ENCODE data around the gene RLN3.
"Not testable (repeated sequence)": the region's sequence is repeated elsewhere in the genome, so short reads cannot be mapped to it uniquely, and the experiment has no call there.

Gene RLN3

DNA sequence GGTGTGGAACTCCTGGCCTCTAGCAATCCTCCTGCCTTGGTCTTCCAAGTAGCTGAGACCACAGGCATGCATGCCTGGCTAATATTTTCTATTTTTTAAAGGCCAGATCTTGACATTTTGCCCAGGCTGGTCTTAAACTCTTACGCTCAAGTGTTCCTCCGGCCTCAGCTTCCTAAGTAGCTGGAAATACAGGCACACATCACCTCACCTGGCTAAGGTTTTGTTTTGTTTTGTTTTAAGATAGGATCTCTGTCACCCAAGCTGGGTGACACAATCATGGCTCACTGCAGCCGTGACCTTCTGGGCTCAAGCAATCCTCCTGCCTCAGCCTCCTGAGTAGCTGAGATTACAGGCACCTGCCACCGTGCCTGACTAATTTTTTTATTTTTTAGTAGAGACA is 5.5 kb upstream of the RLN3 start:
- no peak for DNase-seq

DNA sequence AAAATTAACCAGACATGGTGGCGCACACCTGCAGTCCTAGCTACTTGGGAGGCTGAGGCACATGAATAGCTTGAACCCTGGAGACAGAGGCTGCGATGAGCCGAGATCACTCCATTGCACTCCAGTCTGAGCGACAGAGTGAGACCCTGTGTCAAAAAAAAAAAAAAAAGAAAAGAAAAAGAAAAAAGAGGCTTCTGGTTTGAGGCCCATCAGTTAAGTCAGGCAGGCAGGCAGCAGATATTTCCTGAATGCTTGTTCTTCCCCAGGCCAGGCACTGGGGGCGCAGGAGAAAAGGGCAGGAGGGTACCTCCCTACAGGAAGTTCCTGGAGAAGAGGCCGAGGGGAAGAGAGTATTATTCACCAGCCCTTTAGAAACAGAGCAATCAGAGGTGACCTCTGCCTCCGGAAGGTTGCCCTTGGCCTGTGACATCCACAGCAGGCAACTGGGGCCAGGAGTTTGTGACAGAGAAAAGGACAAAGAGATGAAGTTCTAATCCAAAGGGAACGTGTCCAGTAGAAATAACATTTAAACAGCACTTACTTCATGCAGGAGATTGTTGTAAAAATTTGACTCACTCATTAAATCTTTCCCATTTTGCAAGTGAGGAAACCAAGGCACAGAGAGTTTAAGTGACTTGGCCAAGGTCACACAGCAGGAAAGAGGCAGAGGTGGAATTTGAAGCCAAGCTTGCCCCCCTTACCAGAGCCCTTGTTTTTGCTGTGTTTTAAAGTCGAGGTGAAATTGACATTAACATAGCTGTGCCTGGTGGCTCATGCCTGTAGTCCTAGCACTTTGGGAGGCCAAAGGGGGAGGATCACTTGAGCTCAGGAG is 4.3 kb upstream of the RLN3 start:
- peak; percentile 63 to 64 for DNase-seq

DNA sequence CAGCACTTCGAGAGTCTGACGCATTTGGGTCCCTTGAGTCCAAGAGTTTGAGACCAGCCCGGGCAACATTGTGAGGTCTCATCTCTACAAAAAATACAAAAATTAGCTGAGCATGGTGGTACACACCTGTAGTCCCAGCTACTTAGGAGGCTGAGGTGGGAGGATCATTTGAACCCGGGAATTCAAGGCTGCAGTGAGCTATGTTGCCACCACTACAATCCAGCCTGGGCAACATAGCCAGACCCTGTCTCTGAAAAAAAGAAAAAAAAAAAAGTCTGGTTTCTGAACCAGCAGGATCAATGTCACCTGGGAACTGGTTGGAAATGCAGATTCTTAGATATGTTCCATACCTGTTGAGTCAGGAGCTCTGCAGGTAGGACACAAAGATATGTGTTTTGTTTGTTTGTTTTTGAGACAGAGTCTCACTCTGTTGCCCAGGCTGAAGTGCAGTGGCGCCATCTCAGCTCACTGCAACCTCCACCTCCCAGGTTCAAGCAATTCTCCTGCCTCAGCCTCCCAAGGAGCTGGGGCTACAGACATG is 1.2 kb upstream of the RLN3 start:
- DNase-seq = not testable (repeated sequence)

DNA sequence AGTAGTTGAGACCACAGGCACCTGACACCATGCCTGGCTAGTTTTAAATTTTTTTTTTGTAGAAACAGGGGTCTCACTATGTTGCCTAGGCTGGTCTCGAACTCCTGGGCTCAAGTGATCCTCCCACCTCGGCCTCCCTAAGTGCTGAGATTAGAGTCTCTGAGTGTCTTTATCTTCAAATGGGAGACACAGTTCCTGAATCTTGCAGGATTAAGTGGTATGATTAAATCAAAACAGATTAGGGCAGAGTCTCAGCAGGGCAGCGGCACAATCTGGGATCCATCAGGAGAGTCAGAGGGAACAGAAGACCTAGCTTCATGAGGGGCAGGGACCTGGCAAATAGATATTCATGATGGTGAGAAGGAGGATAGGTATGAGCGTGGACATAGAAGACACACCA is 953 bp downstream of the RLN3 start:
- no peak for DNase-seq

DNA sequence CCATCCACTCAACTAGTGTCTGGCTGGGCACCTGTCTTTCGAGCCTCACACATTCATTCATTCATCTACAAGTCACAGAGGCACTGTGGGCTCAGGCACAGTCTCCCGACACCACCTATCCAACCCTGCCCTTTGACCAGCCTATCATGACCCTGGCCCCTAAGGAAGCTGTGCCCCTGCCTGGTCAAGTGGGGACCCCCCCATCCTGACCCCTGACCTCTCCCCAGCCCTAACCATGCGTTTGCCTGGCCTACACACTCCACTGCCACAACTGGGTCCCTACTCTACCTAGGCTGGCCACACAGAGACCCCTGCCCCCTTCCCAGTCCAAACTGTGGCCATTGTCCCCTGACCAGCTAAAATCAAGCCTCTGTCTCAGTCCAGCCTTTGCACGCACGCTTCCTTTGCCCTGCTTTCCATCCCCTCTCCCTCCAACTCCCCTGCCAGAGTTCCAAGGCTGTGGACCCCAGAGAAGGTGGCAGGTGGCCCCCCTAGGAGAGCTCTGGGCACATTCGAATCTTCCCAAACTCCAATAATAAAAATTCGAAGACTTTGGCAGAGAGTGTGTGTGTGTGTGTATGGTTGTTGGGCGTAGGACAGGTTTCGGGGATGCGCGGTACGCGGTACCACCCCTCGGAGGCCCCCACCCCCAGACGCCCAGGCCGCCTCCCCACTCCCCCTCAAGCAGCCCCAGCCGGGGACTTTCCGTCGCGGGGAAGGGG is 3.2 kb downstream of the RLN3 start:
- no peak for DNase-seq

DNA sequence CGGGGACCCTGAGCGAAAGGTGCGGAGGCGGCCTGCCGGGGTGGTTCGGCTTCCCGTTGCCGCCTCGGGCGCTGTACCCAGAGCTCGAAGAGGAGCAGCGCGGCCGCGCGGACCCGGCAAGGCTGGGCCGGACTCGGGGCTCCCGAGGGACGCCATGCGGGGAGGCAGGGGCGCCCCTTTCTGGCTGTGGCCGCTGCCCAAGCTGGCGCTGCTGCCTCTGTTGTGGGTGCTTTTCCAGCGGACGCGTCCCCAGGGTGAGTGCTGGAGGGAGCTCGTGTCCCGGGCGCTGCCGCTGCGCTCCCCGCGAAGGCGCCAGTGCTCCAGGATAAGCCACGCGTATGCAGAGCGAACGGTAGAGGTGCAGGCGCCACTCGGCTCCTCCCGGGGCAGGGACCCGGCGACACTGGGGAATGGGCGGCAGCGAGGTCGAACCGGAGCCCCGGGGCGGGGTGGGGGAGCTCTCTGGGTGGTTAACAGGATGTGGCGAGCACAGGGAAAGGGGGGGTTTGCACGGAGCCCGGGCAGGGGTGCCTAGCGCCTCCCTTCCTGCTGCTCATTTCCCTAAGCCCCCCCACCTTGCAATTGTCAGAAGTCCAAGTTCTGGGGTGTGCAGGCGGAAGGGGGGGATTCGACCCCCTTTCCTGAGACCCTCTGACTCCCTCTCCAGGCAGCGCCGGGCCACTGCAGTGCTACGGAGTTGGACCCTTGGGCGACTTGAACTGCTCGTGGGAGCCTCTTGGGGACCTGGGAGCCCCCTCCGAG is 4.0 kb downstream of the RLN3 start, which contains the start of gene IL27RA:
Gene IL27RA, plus strand, starts transcription at position 44 of the 762 bp plus-strand sequence. Its CDS starts 111 bp downstream, at position 155.
- peak; percentile 18 to 34 for DNase-seq

DNA sequence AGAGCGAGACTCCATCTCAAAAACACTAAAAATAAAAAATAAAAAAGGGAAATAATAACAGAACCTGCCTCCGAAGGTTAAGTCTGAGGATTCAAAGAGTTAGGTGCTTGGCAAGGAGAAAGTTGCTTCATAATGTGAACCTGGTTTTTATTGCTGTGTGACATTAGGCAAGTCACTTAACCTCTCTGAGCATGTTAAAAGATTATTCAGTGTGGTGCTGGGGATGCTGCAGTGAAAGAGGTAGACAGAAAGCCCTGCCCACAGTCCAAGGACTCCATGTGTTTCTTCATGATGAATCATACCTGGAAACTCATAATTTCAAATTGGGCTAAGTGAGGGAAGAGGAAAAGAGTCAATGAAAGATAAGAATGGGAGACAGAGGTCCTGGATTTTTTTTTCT is 6.0 kb downstream of the RLN3 start:
- no peak for DNase-seq

DNA sequence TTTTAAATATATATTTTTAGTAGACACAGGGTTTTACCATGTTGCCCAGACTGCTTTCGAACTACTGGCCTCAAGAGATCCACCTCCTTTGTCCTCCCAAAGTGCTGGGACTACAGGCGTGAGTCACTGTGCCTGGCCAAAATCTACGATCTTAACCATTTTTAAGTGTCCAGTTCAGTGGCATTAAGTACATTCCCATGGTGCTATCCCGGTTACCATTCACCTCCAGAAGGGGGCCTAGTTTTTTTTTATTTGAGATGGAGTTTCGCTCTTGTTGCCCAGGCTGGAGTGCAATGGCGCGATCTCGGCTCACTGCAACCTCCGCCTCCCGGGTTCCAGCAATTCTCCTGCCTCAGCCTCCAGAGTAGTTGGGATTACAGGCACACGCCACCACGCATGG is 7.2 kb downstream of the RLN3 start:
- not testable (repeated sequence) for DNase-seq

DNA sequence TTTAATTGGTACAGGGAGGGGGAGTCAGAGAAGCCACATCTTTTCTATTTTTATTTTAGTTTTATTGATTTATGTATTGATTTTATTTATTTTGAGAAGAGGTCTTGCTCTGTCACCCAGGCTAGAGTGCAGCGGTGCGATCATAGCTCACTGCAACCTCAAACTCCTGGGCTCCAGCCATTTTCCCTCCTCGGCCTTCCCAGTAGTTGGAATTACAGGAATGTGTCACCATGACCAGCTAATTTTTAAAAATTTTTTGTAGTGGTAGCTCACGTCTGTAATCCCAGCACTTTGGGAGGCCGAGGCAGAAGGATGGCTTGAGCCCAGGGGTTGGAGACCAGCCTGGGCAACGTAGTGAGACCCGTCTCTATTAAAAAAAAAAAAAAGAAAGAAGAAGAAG is 7.8 kb downstream of the RLN3 start:
- no peak for DNase-seq

DNA sequence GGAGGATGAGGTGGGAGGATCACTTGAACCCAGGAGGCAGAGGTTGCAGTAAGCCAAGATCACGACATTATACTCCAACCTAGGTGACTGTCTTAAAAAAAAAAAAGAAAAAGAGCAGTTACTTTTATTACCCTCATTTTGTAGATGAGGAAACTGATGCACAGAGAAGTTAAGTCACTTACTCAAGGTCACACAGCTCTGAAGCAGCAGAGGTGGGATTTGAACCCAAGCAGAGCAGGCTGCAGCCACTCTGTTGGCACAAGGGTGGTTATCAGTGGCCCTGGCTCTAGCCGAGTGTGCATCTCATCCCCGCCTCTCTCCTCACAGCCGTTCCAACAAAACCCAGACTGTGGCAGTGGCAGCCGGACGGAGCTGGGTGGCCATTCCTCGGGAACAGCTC is 11.2 kb downstream of the RLN3 start:
- no peak for DNase-seq

DNA sequence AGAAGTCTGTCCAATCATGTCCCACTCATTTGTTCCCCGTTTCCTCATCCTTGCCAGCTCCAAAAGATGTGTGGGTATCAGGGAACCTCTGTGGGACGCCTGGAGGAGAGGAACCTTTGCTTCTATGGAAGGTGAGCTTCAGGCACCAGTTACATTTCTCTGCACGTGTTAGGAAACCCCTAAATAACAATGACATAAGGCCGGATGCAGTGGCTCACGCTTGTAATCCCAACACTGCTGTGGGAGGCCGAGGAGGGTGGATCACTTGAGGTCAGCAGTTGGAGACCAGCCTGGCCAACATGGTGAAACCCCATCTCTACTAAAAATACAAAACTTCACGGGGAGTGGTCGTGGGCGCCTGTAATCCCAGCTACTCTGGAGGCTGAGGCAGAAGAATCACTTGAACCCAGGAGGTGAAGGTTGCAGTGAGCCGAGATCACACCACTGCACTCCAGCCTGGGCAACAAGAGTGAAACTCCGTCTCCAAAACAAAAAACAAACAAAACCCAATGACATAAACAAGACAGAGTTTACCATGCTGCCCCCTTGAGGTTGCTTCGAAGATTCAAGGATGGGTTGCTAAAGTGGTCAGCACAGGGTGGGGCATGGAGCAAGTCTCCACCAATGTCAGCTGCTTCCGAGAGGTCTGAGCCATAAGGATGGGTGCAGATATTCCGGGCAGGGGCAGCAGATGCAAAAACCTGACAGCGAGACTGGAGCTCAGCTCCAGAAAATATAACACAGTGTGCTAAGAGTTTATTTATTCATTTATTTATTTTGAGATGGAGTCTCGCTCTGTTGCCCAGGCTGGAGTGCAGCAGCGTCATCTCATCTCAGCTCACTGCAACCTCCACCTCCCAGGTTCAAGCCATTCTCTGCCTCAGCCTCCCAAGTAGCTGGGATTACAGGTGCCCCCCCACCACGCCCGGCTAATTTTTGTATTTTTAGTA is 15.0 kb downstream of the RLN3 start:
- peak; percentile 23 to 31 for DNase-seq

DNA sequence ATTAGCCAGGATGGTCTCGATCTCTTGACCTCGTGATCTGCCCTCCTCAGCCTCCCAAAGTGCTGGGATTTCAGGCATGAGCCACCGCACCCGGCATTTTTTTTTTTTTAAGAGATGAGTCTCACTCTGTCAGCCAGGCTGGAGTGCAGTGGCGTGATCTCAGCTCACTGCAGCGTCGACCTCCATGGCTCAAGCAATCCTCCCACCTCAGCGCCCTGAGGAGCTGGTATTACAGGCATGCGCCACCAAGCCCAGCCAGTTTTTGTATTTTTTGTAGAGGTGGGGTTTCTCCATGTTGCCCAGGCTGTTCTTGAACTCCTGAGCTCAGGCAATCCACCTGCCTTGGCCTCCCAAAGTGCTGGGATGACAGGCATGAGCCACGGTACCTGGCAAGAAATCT is 19.9 kb downstream of the RLN3 start:
- not testable (repeated sequence) for DNase-seq

DNA sequence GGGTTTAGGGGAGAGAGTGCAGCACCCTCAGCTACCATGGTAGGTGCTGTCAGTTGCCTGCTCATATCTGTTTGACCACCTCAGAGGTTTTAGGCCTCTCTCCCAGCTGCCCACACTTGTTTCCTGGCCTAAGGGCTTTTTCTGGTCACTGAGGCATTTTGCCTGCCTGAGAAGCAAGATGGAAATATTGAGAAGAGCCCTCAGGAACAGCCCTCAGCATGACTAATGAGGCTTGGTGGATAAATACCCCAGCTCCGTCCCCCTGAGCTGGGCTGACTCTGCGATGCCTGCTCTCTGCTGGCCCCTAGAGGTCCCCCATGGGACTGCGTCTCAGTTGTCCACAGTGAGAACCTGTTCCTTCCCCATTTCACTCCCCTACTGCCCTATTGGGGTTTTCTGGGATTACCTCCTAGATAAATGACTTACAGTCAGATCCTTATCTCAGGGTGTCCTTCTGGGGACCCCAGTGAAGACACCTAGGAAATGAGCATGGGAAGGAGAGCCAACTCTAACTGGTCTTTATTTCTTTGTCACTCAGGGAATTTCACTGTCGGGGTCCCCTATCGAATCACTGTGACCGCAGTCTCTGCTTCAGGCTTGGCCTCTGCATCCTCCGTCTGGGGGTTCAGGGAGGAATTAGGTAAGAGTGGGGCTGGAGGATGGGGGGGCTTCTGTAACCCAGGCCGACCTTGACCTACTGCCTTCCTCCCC is 20.6 kb downstream of the RLN3 start:
- DNase-seq = peak; percentile 26 to 47

DNA sequence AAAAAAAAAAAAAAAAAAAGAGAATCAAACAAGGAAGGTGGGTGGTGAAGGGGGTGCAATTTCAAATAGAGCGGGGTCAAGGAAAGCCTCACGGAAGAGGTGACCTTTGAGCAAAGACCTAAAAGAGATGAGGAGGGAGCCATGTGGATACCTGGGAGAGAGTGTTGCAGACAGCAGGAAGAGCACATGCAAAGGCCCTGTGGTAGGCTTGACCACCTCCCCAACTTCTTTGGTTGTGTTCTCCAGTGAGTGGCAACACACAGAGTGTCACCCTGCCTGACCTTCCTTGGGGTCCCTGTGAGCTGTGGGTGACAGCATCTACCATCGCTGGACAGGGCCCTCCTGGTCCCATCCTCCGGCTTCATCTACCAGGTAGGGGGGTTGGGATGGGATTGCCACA is 22.6 kb downstream of the RLN3 start:
- no peak for DNase-seq

DNA sequence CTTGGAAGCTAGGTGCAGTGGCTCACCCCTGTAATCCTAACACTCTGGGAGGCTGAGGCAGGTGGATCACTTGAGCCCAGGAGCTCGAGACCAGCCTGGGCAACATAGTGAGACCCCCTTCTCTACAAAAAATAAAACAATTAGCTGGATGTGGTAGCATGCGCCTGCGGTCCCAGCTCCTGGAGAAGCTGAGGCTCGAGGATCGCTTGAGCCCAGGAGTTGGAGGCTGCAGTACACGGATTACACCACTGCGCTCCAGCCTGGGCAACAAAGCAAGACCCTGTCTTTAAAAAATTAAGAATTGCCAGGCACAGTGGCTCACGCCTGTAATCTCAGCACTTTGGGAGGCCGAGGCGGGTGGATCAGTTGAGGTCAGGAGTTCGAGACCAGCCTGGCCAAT is 23.0 kb downstream of the RLN3 start:
- DNase-seq = not testable (repeated sequence)

DNA sequence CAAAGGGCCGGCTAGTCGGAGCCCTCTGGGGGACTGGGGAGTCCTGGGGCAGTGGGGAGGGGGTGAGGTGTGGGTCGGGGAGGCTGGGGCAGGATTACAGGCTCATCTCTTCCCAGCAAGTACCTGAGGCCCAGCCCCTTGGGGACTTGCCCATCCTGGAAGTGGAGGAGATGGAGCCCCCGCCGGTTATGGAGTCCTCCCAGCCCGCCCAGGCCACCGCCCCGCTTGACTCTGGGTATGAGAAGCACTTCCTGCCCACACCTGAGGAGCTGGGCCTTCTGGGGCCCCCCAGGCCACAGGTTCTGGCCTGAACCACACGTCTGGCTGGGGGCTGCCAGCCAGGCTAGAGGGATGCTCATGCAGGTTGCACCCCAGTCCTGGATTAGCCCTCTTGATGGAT is 24.0 kb downstream of the RLN3 start:
- DNase-seq = no peak

DNA sequence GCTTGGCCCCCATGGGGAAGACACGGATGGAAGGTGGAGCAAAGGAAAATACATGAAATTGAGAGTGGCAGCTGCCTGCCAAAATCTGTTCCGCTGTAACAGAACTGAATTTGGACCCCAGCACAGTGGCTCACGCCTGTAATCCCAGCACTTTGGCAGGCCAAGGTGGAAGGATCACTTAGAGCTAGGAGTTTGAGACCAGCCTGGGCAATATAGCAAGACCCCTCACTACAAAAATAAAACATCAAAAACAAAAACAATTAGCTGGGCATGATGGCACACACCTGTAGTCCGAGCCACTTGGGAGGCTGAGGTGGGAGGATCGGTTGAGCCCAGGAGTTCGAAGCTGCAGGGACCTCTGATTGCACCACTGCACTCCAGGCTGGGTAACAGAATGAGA is 24.5 kb downstream of the RLN3 start:
- DNase-seq = no peak

DNA sequence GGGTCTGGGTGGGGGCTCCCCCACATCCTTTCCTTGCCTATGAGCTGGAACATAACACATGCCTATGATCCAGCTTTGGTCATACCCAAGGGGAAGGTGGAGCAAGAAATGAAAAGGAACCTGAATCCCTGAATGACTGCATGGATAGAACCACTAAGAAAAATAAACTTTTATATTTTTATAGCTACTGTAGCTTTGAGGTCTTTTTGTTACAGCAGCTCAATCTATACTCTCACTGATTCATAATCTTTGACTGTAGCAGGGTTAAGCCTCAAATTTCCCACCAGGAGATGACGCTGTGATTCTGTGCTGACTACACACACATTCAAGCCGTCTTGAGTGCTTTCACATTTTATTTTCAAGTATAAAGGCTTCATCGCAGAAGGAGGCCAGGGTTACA is 25.1 kb downstream of the RLN3 start:
- no peak for DNase-seq

DNA sequence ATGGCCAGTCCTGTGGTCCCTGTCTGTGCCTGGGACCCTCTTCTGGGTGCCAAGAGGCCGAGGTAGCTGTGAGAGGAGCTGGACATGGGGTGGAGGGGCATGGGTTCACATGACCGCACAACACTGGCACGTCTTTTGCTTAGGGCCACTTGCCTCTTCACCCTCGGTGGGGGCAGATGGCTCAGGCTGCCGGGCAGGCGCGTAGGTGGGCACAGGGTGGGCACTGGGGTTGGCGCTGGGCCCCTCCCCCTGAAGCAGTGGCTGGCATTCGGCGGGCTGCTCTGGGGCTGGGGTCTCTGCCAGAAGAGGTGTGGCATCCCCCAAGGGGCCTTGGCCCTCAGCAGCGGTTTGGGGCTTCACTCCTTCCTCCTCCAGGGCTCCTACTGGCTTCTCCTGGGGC is 25.6 kb downstream of the RLN3 start:
- DNase-seq = no peak

DNA sequence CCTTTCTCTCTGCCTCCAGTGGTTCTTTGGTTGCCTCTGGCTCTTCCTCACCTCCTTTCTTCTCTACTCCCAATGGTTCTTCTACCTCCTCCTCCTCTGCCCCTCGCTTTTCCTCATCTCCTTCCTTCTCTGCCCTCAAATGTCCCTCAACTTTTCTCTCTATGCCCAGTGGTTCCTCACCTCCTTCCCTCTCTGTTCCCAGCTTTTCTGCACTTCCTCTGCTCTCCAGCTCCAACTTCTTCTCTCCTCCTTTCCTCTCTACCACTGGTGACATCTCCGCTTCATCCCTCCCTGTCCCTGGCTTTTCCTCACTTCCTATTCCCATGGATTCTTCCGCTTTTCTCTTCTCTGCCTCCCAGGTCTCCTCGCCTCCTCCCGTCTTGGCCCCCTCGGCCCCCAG is 26.2 kb downstream of the RLN3 start:
- no peak for DNase-seq

DNA sequence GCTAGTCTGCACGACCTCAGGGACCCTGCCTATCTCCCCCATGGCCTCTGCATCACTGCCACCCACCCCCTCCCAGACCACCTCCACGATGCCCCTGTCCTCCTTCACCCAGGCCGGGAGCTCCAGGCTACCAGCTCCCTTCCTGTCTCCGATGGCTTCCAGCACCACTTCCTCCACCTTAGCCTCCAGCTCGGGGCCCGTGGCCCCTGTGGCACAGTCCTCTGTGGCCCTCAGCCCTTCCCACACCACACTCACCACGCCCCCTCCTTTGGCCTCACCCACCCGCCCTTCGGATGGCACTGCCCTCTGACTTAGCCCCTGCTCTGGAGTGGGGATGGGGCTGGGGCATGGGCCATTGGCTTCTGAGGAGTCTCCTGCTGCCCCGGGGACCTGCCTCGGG is 26.8 kb downstream of the RLN3 start:
- no peak for DNase-seq
